OCI-LY7 (cell line): ENCODE data around the gene OSBPL6. TPM values are rescaled to one million over a fixed set of nuclear protein-coding genes. Genes with fewer than 3 reads are reported as not detected.

Source experiments
- BruUV-seq: library from RNA; stranded (reverse); fragments of 400-500 nt; replicated peaks from 2 replicates; lab custom pipeline; 2021; lab: Mats Ljungman, UMichigan
- CTCF ChIA-PET: fragments of 300-600 bp; sonication (Branson Sonifier 250); formaldehyde crosslinking; loops from one replicate; lab custom pipeline; 2022; ENCODE audit warnings: antibody characterized with exemption; ENCODE audit not compliant: unreplicated experiment; lab: Charles Lee
- POLR2A ChIA-PET: fragments of 300-600 bp; sonication (Branson Sonifier 250); formaldehyde crosslinking; loops from one replicate; lab custom pipeline; 2022; ENCODE audit warnings: antibody characterized with exemption; lab: Charles Lee
- DNase-seq: peaks from one replicate; pipeline ENCODE4 v3.0.0-alpha.2; 2015; ENCODE audit warnings: low spot score
- H2AFZ ChIP-seq: fragments of 200-600 bp; sonication (generic), shearing (Covaris generic); 2 replicates; pipeline ENCODE4 v1.6.1; 2014; ENCODE audit warnings: mild to moderate bottlenecking, antibody characterized with exemption, low read length, moderate library complexity
- H3K27ac ChIP-seq: fragments of 200-600 bp; sonication (generic); 2 replicates; pipeline ENCODE4 v1.5.1; 2014; ENCODE audit warnings: mixed run types, low read depth, mild to moderate bottlenecking, moderate library complexity, low read length, inconsistent platforms; ENCODE audit not compliant: poor library complexity, severe bottlenecking
- H3K36me3 ChIP-seq: fragments of 200-600 bp; sonication (generic); 2 replicates; pipeline ENCODE4 v1.6.1; 2014; ENCODE audit warnings: mild to moderate bottlenecking, antibody characterized with exemption, low read length, moderate library complexity, mixed read lengths; ENCODE audit not compliant: insufficient read depth
- H3K4me1 ChIP-seq: fragments of 200-600 bp; sonication (generic); 2 replicates; pipeline ENCODE4 v1.5.1; 2014; ENCODE audit warnings: mild to moderate bottlenecking, low read length; ENCODE audit not compliant: insufficient read depth, poor library complexity, severe bottlenecking
- H3K4me2 ChIP-seq: fragments of 200-600 bp; sonication (generic); 2 replicates; pipeline ENCODE4 v1.6.1; 2014; ENCODE audit warnings: mild to moderate bottlenecking, low read length
- H3K4me3 ChIP-seq: fragments of 200-600 bp; sonication (generic); 2 replicates; pipeline ENCODE4 v1.5.1; 2014; ENCODE audit warnings: mild to moderate bottlenecking, low read depth, low read length; ENCODE audit not compliant: poor library complexity, severe bottlenecking
- H3K79me2 ChIP-seq: fragments of 200-600 bp; sonication (generic); 2 replicates; pipeline ENCODE4 v1.6.1; 2016; ENCODE audit warnings: low read depth, mild to moderate bottlenecking, low read length, moderate library complexity, mixed read lengths; ENCODE audit not compliant: insufficient read depth
- H3K9me2 ChIP-seq: fragments of 200-600 bp; sonication (generic); 2 replicates; pipeline ENCODE4 v1.6.1; 2016; ENCODE audit warnings: mild to moderate bottlenecking, low read length, mixed read lengths; ENCODE audit not compliant: insufficient read depth
- H3K9me3 ChIP-seq: fragments of 200-600 bp; sonication (generic); 2 replicates; pipeline ENCODE4 v1.6.1; 2014; ENCODE audit warnings: mild to moderate bottlenecking, mixed run types, low read length, mixed read lengths
- H4K20me1 ChIP-seq: fragments of 200-600 bp; sonication (generic); 2 replicates; pipeline ENCODE4 v1.6.1; 2014; ENCODE audit warnings: mild to moderate bottlenecking, antibody characterized with exemption, low read length, moderate library complexity, mixed read lengths; ENCODE audit not compliant: insufficient read depth
- EZH2phosphoT487 ChIP-seq: fragments of 200-600 bp; sonication (generic); IDR thresholded peaks from 2 replicates; pipeline ENCODE4 v1.6.1; 2018; ENCODE audit warnings: low read depth, borderline replicate concordance, mild to moderate bottlenecking, mixed run types, antibody characterized with exemption, low read length, moderate library complexity, mixed read lengths
- intact Hi-C: fragments of 100-400 bp; cut with micrococcal nuclease; formaldehyde crosslinking; loops from one replicate; pipeline ENCODE4 v1.10.0; 2022; ENCODE audit not compliant: unreplicated experiment
- total RNA-seq, 2 experiments: library from RNA; depleted of rRNA in 1 of 2; stranded (reverse); fragments of >200 nt in 1 of 2; shearing (Covaris generic) in 1 of 2; gene quantifications; 2 replicates each; pipeline ENCODE4 v1.2.3, GENCODE V29; 2014 to 2022
- TF ChIP-seq, protein P1 (sequence below): fragments of 200-600 bp; sonication (generic); conservative IDR thresholded peaks from 2 replicates; pipeline ENCODE4 v1.5.1; 2014; ENCODE audit warnings: mild to moderate bottlenecking, antibody characterized with exemption, low read length, moderate library complexity, mixed read lengths

OSBPL6 gene
- total RNA-seq, 2 experiments from 2014 or later, result not detected

DNA sequence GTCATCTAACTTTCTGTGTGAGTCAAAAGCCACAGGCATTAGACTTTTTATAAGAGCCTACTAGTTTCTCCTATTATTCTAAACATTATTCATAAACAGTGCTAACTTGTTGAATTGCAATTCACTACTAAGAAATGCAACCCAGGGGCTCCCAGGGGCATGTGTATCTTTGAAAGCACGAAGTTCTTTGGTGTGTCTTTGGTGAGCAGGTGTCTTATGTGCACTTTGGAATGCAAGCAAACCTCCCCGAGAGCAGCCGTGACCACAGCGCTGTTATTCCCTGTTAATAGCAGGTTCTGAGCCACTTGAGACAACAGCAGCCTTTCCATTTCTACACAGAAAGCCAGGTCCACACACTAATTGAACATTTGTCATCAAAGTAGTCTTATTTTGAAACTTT, 133.2 kb downstream of the OSBPL6 start:
- Histone ChIP-seq H2AFZ (no peak overlapping the region), H4K20me1 (no peaks in the 10 kb centered on the region), H3K4me2 (no peak overlapping the region), H3K27ac (no peak overlapping the region), H3K9me3 (no peaks in the 10 kb centered on the region), H3K4me1 (no peaks in the 10 kb centered on the region), H3K79me2 (no peaks in the 10 kb centered on the region), H3K36me3 (no peaks in the 10 kb centered on the region), H3K9me2 (no peaks in the 10 kb centered on the region), H3K4me3 (no peak overlapping the region)
- intact Hi-C loops, result no loop called here
- no TSS peak for BruUV-seq
- no peak for DNase-seq
- POLR2A ChIA-PET, result no interaction called here
- CTCF ChIA-PET, result no interaction called here
- TF ChIP-seq, protein P1, sequence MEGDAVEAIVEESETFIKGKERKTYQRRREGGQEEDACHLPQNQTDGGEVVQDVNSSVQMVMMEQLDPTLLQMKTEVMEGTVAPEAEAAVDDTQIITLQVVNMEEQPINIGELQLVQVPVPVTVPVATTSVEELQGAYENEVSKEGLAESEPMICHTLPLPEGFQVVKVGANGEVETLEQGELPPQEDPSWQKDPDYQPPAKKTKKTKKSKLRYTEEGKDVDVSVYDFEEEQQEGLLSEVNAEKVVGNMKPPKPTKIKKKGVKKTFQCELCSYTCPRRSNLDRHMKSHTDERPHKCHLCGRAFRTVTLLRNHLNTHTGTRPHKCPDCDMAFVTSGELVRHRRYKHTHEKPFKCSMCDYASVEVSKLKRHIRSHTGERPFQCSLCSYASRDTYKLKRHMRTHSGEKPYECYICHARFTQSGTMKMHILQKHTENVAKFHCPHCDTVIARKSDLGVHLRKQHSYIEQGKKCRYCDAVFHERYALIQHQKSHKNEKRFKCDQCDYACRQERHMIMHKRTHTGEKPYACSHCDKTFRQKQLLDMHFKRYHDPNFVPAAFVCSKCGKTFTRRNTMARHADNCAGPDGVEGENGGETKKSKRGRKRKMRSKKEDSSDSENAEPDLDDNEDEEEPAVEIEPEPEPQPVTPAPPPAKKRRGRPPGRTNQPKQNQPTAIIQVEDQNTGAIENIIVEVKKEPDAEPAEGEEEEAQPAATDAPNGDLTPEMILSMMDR, result no peak
- TF ChIP-seq EZH2phosphoT487, result no peak

DNA sequence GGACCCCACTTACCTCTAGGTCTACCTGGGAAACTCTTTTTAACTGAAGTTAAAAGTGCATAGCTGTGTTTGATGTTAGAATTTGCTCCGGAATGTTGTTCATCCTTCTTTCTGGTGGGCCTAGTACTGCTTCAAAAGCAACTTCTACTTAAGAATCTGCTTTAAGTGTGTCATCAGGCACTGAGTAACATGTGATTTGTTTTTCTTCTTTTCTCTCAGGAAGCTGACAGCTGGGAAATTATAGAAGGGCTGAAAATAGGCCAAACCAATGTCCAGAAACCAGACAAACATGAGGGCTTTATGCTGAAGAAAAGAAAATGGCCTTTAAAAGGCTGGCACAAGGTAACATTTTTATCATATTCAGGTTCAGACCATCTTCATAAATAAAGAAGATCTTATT, 133.7 kb downstream of the OSBPL6 start:
- no peak overlapping the region for H2AFZ ChIP-seq
- DNase-seq, result no peak
- H3K4me3 ChIP-seq, result no peak overlapping the region
- no TSS peak for BruUV-seq
- H3K9me2 ChIP-seq, result no peaks in the 10 kb centered on the region
- H3K79me2 ChIP-seq, result no peaks in the 10 kb centered on the region
- ChIA-PET POLR2A (interaction anchor here (0.6 kb wide), 1 partner anchor 1799 kb away, joined by 3 read pairs; no protein-coding TSS in a partner anchor), CTCF (no interaction called here)
- no peak for TF ChIP-seq EZH2phosphoT487
- no peaks in the 10 kb centered on the region for H4K20me1 ChIP-seq
- no peaks in the 10 kb centered on the region for H3K36me3 ChIP-seq
- no peak overlapping the region for H3K27ac ChIP-seq
- H3K4me2 ChIP-seq, result no peak overlapping the region
- H3K9me3 ChIP-seq, result no peaks in the 10 kb centered on the region
- intact Hi-C loops, result no loop called here
- H3K4me1 ChIP-seq, result no peaks in the 10 kb centered on the region

DNA sequence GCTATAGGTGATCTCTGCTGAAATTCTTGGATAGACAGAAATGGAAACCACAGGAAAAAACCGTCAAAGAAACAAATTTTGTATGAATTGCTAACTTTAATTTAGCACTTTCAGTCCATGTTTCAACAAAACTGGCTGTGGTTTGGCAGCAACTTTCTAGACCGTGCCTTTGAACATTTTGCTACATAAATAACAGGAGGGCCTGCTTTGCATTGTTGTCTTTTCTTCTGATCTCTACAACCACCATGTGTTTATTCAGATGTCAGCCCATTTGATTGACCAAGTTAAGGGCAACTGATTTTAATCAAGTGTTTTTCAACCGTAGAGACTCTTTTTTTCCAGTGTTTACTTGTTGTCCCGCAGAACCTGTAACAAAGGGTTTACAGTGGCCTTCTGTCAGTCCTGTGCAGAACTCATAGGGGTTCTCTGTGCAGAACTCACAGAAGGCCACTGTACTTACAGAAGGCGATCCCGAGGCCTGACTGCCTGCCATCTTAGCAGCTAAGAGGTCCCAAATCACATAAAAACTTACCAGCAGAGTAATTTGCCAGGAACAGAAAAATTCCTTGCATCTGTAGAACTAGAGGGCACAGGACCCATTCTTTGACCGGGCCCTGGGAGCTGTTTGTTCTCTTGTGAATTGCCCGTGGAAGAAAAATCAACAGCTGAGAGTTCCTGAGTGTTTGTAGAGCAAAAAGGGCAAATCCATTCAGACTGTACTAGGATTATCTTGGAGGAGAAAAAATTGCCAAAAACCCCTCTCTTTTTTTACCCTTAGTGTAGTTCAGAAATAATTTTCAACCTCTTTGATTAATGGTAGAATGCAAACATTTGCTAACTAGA, 136.1 kb downstream of the OSBPL6 start:
- Histone ChIP-seq H3K9me2 (no peaks in the 10 kb centered on the region), H3K79me2 (no peaks in the 10 kb centered on the region), H4K20me1 (no peaks in the 10 kb centered on the region), H3K27ac (no peak overlapping the region), H3K4me3 (no peak overlapping the region), H3K4me2 (no peak overlapping the region), H3K36me3 (no peaks in the 10 kb centered on the region), H2AFZ (no peak overlapping the region), H3K4me1 (no peaks in the 10 kb centered on the region), H3K9me3 (no peaks in the 10 kb centered on the region)
- ChIA-PET CTCF (no interaction called here), POLR2A (interaction anchor here (0.5 kb wide), 1 partner anchor 13 kb away, joined by 3 read pairs; no protein-coding TSS in a partner anchor)
- intact Hi-C loops, result no loop called here
- no TSS peak for BruUV-seq
- no peak for DNase-seq
- TF ChIP-seq, protein P1, result no peak
- TF ChIP-seq EZH2phosphoT487, result no peak
